GM19372 (cell line): ENCODE data around the gene USP20.
"Not testable (repeated sequence)": the region's sequence is repeated elsewhere in the genome, so short reads cannot be mapped to it uniquely, and the experiment has no call there.

Experiments
- ATAC-seq: cut with Tn5 transposase; IDR thresholded peaks from one replicate; pipeline ENCODE4 v1.9.1; 2021; ENCODE audit warnings: mild to moderate bottlenecking, low read depth, moderate library complexity; ENCODE audit not compliant: unreplicated experiment

Gene USP20

GRCh38 chr9:129835128-129835859 lies at the start of gene USP20, which contains the start of gene C9orf78:
USP20 (plus strand) TSS chr9:129835458; CDS start chr9:129852556, 17,098 bp downstream.
C9orf78 (minus strand) TSS chr9:129835275; CDS start chr9:129835221, 54 bp downstream.
- ATAC-seq = peak; percentile 91

GRCh38 chr9:129785866-129786265 lies 49.4 kb upstream of the USP20 start:
- ATAC-seq = no peak

- ATAC-seq = no peak
Measured at GRCh38 chr9:129786481-129786880, 48.8 kb upstream of the USP20 start.

GRCh38 chr9:129794549-129794948 lies 40.7 kb upstream of the USP20 start:
- ATAC-seq = no peak

GRCh38 chr9:129796029-129796428 lies 39.2 kb upstream of the USP20 start:
- ATAC-seq = not testable (repeated sequence)

GRCh38 chr9:129798973-129799372 lies 36.3 kb upstream of the USP20 start:
- ATAC-seq = no peak

- no peak for ATAC-seq
Measured at GRCh38 chr9:129801504-129801903, 33.8 kb upstream of the USP20 start.

GRCh38 chr9:129802833-129803675 lies 32.2 kb upstream of the USP20 start, which contains the start of gene TOR1B:
TOR1B (plus strand) TSS chr9:129803184; CDS start chr9:129803213, 29 bp downstream.
- peak; percentile 91 for ATAC-seq

- ATAC-seq = no peak
Measured at GRCh38 chr9:129803676-129804060, 31.6 kb upstream of the USP20 start.

- no peak for ATAC-seq
Measured at GRCh38 chr9:129806061-129806460, 29.2 kb upstream of the USP20 start.

- no peak for ATAC-seq
Measured at GRCh38 chr9:129809346-129809745, 25.9 kb upstream of the USP20 start.

GRCh38 chr9:129810116-129810515 lies 25.1 kb upstream of the USP20 start:
- no peak for ATAC-seq

GRCh38 chr9:129810788-129811187 lies 24.5 kb upstream of the USP20 start:
- no peak for ATAC-seq

GRCh38 chr9:129811967-129812363 lies 23.3 kb upstream of the USP20 start:
- no peak for ATAC-seq

- no peak for ATAC-seq
Measured at GRCh38 chr9:129812385-129812784, 22.9 kb upstream of the USP20 start.

- no peak for ATAC-seq
Measured at GRCh38 chr9:129813661-129814060, 21.6 kb upstream of the USP20 start.

- no peak for ATAC-seq
Measured at GRCh38 chr9:129814432-129815223, 20.6 kb upstream of the USP20 start.

GRCh38 chr9:129815278-129815677 lies 20.0 kb upstream of the USP20 start:
- no peak for ATAC-seq

GRCh38 chr9:129816501-129817435 lies 18.5 kb upstream of the USP20 start:
- no peak for ATAC-seq
